ENCODE results near the gene SPNS3. TPM values are rescaled to one million over a fixed set of nuclear protein-coding genes. Genes with fewer than 3 reads are reported as not detected.

Gene SPNS3, protein sequence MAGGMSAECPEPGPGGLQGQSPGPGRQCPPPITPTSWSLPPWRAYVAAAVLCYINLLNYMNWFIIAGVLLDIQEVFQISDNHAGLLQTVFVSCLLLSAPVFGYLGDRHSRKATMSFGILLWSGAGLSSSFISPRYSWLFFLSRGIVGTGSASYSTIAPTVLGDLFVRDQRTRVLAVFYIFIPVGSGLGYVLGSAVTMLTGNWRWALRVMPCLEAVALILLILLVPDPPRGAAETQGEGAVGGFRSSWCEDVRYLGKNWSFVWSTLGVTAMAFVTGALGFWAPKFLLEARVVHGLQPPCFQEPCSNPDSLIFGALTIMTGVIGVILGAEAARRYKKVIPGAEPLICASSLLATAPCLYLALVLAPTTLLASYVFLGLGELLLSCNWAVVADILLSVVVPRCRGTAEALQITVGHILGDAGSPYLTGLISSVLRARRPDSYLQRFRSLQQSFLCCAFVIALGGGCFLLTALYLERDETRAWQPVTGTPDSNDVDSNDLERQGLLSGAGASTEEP
- total RNA-seq = not detected in 2 replicates

DNA sequence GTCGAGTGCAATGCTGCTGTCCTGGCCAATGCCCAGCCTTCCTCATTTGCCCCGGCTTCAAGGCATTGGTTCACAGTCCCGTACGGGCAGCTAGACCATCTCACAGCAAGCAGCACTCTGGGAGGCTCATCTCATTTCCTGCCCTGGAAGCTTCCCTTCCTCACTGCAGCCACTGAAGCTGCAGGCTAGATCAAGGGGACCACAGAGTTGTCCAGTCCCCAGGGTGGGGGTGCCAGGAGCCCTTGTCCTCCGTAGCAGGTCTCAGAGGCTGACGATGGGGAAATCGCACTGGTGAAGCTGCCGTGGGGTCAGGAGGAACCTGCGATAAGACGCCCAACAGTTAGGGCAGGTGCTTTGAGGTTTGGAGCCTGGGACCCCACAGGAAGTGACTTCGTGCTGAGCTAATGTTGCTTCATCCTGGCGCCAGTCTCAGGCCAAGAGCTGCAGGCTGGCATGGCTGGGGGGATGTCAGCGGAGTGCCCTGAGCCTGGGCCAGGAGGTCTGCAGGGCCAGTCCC lies at the start of gene SPNS3:
SPNS3 (plus strand) TSS at position 426 of the 517 bp plus-strand sequence; CDS start at position 454, 28 bp downstream.

DNA sequence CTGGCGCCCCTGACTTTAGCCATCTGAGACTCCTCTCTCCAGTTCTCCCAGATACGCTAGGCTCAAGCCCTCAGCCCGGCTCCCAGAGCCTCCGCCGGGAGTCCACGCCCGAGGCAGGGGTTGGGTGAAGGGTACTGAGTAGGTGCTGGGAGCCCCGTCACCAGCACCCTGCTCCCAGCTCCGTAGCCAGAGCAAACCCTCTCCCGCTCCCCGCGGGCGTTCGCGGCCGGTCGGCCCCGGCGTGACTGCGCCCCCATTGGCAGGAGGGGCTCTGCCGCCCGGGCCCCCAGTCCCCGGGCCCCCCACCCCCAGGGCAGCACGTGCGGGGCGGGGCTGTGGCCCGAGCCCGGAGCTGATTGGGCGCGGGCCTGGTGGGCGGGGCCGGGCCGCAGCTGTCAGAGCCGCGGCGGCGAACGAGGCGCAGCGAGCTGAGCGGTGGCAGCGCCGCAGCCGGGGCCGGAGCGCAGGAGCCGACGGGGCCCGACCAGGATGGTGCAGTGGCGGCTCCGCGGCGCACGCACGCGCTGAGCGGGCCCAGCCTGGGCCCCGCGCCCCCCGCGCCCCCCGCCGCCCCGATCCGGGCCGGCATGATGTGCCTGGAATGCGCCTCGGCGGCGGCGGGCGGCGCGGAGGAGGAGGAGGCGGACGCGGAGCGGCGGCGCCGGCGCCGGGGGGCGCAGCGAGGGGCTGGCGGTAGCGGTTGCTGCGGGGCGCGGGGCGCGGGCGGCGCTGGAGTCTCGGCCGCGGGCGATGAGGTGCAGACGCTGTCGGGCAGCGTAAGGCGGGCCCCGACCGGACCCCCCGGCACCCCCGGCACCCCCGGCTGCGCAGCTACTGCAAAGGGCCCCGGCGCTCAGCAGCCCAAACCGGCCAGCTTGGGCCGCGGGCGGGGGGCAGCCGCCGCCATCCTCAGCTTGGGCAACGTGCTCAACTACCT lies 65.0 kb downstream of the SPNS3 start, which contains the start of gene SPNS2:
SPNS2 (plus strand) TSS at position 421 of the 937 bp plus-strand sequence; CDS start at position 588, 167 bp downstream.

Other genes starting within 250 kb of the SPNS3 start
- 54.8 and 68.0 TPM in 2 replicates for gene ANKFY1, start 170.0 kb upstream of the SPNS3 start, total RNA-seq
- gene UBE2G1, start 67.3 kb upstream of the SPNS3 start, total RNA-seq = 39.0 and 43.8 TPM in 2 replicates
- gene SPNS2, start 64.9 kb downstream of the SPNS3 start, total RNA-seq = 0.16 TPM in 1 of 2 replicates, not detected in the other
- 51.1 and 62.3 TPM in 2 replicates for gene MYBBP1A, start 121.4 kb downstream of the SPNS3 start, total RNA-seq
- gene GGT6, start 126.6 kb downstream of the SPNS3 start, total RNA-seq = not detected in 2 replicates
- gene SMTNL2, start 150.6 kb downstream of the SPNS3 start, total RNA-seq = not detected in 2 replicates
- not detected in 2 replicates for gene ALOX15, start 207.7 kb downstream of the SPNS3 start, total RNA-seq